ENCODE data around the gene PSME3.
"Not testable (repeated sequence)": the region's sequence is repeated elsewhere in the genome, so short reads cannot be mapped to it uniquely, and the experiment has no call there.

DNA sequence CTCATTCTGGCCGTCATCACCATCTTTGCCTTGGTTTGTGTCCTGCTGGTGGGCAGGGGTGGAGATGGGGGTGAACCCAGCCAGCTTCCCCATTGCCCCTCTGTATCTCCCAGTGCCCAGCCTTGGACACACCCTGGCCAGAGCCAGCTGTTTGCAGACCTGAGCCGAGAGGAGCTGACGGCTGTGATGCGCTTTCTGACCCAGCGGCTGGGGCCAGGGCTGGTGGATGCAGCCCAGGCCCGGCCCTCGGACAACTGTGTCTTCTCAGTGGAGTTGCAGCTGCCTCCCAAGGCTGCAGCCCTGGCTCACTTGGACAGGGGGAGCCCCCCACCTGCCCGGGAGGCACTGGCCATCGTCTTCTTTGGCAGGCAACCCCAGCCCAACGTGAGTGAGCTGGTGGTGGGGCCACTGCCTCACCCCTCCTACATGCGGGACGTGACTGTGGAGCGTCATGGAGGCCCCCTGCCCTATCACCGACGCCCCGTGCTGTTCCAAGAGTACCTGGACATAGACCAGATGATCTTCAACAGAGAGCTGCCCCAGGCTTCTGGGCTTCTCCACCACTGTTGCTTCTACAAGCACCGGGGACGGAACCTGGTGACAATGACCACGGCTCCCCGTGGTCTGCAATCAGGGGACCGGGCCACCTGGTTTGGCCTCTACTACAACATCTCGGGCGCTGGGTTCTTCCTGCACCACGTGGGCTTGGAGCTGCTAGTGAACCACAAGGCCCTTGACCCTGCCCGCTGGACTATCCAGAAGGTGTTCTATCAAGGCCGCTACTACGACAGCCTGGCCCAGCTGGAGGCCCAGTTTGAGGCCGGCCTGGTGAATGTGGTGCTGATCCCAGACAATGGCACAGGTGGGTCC, 18.4 kb downstream of the PSME3 start:
- TF ChIP-seq, protein P1, sequence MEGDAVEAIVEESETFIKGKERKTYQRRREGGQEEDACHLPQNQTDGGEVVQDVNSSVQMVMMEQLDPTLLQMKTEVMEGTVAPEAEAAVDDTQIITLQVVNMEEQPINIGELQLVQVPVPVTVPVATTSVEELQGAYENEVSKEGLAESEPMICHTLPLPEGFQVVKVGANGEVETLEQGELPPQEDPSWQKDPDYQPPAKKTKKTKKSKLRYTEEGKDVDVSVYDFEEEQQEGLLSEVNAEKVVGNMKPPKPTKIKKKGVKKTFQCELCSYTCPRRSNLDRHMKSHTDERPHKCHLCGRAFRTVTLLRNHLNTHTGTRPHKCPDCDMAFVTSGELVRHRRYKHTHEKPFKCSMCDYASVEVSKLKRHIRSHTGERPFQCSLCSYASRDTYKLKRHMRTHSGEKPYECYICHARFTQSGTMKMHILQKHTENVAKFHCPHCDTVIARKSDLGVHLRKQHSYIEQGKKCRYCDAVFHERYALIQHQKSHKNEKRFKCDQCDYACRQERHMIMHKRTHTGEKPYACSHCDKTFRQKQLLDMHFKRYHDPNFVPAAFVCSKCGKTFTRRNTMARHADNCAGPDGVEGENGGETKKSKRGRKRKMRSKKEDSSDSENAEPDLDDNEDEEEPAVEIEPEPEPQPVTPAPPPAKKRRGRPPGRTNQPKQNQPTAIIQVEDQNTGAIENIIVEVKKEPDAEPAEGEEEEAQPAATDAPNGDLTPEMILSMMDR (IDR thresholded peaks at IDR 0.05; ENCODE audit: low read depth, low read length, missing input control) = not testable (repeated sequence)
- TF ChIP-seq, protein P2, sequence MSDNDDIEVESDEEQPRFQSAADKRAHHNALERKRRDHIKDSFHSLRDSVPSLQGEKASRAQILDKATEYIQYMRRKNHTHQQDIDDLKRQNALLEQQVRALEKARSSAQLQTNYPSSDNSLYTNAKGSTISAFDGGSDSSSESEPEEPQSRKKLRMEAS (IDR thresholded peaks at IDR 0.05) = not testable (repeated sequence)
- TF ChIP-seq YY1 (IDR thresholded peaks at IDR 0.05); GABPA (IDR thresholded peaks at IDR 0.05 in 1 of 2, conservative IDR thresholded peaks at IDR 0.05 in 1 of 2); RAD21 (IDR thresholded peaks at IDR 0.05); EGR1 (IDR thresholded peaks at IDR 0.05; ENCODE audit: low read depth in 2 of 2); SP1 (IDR thresholded peaks at IDR 0.05); HNF4G (IDR thresholded peaks at IDR 0.05); FOXA2 (IDR thresholded peaks at IDR 0.05); FOXA1 (IDR thresholded peaks at IDR 0.05): not testable (repeated sequence)
- TF ChIP-seq, protein P3, sequence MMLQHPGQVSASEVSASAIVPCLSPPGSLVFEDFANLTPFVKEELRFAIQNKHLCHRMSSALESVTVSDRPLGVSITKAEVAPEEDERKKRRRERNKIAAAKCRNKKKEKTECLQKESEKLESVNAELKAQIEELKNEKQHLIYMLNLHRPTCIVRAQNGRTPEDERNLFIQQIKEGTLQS (IDR thresholded peaks at IDR 0.05) = not testable (repeated sequence)
- TF ChIP-seq, protein P4, sequence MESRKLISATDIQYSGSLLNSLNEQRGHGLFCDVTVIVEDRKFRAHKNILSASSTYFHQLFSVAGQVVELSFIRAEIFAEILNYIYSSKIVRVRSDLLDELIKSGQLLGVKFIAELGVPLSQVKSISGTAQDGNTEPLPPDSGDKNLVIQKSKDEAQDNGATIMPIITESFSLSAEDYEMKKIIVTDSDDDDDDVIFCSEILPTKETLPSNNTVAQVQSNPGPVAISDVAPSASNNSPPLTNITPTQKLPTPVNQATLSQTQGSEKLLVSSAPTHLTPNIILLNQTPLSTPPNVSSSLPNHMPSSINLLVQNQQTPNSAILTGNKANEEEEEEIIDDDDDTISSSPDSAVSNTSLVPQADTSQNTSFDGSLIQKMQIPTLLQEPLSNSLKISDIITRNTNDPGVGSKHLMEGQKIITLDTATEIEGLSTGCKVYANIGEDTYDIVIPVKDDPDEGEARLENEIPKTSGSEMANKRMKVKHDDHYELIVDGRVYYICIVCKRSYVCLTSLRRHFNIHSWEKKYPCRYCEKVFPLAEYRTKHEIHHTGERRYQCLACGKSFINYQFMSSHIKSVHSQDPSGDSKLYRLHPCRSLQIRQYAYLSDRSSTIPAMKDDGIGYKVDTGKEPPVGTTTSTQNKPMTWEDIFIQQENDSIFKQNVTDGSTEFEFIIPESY (IDR thresholded peaks at IDR 0.05) = not testable (repeated sequence)

All from liver (tissue), 3 donors.